Fibroblast of pulmonary artery (primary cell): ENCODE data around the gene TRIM29.

Experiments
- DNase-seq: peaks from one replicate; pipeline ENCODE4 v3.0.0-alpha.2; 2010; ENCODE audit warnings: low read depth
- H3K4me3 ChIP-seq: replicated peaks from 2 replicates; pipeline ENCODE4 v1.5.1; 2011; ENCODE audit warnings: low read depth, mild to moderate bottlenecking, control low read depth, low read length, moderate library complexity
- CTCF ChIP-seq: IDR thresholded peaks from 2 replicates; pipeline ENCODE4 v1.5.1; 2011; ENCODE audit warnings: mild to moderate bottlenecking, control low read depth, low read length, inconsistent platforms; ENCODE audit errors: missing control alignments

TRIM29 gene

GRCh38 chr11:120102864-120103122 lies 35.1 kb downstream of the TRIM29 start:
- TF ChIP-seq CTCF, result no peak
- H3K4me3 ChIP-seq, result no peak overlapping the region
- no peak for DNase-seq

GRCh38 chr11:120102050-120102863 lies 35.7 kb downstream of the TRIM29 start:
- no peak overlapping the region for H3K4me3 ChIP-seq
- no peak for DNase-seq
- TF ChIP-seq CTCF, result no peak

GRCh38 chr11:120098503-120099020 lies 39.4 kb downstream of the TRIM29 start:
- TF ChIP-seq CTCF, result no peak
- no peak overlapping the region for H3K4me3 ChIP-seq
- no peak for DNase-seq

GRCh38 chr11:120097721-120098385 lies 40.1 kb downstream of the TRIM29 start:
- no peak for DNase-seq
- no peak overlapping the region for H3K4me3 ChIP-seq
- no peak for TF ChIP-seq CTCF

GRCh38 chr11:120096369-120097191 lies 41.3 kb downstream of the TRIM29 start:
- no peak for TF ChIP-seq CTCF
- H3K4me3 ChIP-seq, result no peak overlapping the region
- DNase-seq, result no peak

GRCh38 chr11:120095516-120095915 lies 42.4 kb downstream of the TRIM29 start:
- no peak for TF ChIP-seq CTCF
- no peak for DNase-seq
- H3K4me3 ChIP-seq, result no peak overlapping the region
